GF-D8 (cell line): Measurements from ENCODE around the gene GALNT18.
"Not testable (repeated sequence)": the region's sequence is repeated elsewhere in the genome, so short reads cannot be mapped to it uniquely, and the experiment has no call there.

Source experiments
- DNase-seq: peaks from one replicate; lab custom pipeline; 2025; lab: John Stamatoyannopoulos, UW

GALNT18 gene

GRCh38 chr11:11384829-11385228, 237.0 kb downstream of the GALNT18 start:
- DNase-seq, result no peak

DNA sequence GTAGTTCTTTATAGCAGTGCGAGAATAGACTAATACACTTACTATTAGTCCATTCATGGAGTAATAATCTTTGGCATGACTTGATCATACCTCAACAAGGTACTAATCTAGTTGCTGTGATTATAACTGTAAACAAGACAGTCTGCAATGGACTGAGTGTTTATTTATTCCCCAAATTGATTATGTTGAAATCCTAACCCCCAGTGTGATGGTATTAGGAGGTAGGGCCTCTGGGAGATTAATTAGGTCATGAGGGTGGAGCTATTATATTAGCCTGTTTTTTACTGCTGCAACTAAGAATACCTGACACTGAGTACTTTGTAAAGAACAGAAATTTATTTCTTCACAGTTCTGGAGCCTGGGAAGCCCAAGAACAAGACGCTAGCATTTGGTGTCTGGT, 237.8 kb downstream of the GALNT18 start:
- no peak for DNase-seq

DNA sequence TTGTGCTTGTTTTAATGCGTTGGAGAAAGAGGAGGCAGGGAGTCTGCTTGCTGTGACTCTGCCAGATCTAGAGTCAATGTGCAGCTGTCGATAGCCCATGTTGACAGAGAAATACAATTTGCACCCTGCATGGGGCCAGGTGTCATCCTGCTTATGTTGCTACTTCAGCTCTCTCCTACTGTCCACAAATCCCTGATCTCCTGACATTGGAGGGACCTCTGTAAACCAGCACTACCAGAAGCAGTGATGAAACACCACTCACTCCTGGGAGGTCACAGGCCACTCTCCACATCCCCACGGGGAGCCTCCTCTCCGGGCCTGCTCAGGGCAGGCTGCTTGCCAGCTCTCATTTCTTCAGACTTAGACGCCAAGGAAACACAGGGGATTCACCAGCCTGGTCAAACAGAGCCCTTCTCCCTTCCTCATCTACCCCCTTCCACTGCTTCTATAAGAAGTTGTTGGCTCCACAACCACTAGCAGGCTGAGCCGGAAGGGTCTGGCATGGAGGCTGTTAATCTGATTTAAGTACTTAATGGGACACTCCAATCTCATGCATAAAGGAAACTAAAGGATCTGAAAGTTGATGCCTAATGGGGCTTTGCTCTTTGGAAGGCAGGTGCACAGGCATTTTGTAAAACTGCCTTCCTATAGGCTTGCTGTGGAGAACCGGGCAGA, 238.8 kb downstream of the GALNT18 start:
- no peak for DNase-seq

DNA sequence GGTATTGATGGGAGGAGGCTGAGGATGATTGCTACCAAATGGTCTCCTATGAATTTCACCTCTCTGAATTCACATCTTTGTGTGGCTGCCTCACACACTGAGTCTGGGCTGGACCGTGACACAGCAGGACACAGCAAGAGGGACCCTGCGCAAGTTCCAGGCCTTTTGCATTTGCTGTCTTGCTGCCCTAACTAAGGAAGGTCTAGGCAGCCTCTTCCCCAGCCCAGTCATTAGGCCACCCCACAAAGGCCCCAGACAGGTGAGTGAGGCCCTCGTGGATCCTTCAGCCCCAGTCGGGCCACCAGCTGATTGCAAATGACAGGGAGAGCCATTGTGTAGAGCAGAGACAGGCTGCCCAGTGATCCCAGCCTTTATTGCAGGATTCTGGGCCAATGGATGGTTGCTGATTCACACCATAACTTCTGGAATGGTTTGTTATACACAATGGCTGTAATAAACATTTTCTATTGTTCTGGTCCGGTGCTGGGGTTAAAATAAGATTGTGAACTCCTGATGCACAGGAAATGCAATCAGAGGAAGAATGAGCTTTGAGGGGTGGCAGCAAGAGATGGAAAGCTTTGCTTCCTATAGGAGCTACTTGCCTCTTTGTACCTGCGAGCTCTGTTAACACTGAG, 240.2 kb downstream of the GALNT18 start:
- no peak for DNase-seq

DNA sequence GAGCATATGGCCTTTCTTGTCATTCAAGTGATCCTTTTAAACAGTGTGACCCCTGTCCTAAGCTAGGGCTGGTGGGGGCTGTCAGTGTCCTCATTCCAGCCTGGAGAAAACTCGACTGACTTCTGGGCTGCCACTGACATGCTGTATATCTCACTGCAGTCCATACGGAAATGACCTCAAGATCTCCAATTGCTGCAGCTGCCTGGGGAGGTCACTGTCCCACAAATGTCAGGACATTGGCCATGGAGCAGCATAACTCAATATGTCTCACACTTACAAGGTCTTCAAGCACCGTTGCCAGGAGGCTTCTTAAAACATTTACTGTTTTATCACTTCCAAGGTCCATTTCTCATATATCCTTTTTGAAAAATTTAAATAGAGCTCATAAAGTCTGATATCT, 240.9 kb downstream of the GALNT18 start:
- DNase-seq, result no peak

- no peak for DNase-seq
Measured at GRCh38 chr11:11380340-11380739, 241.5 kb downstream of the GALNT18 start.

GRCh38 chr11:11379661-11380060, 242.1 kb downstream of the GALNT18 start:
- no peak for DNase-seq

DNA sequence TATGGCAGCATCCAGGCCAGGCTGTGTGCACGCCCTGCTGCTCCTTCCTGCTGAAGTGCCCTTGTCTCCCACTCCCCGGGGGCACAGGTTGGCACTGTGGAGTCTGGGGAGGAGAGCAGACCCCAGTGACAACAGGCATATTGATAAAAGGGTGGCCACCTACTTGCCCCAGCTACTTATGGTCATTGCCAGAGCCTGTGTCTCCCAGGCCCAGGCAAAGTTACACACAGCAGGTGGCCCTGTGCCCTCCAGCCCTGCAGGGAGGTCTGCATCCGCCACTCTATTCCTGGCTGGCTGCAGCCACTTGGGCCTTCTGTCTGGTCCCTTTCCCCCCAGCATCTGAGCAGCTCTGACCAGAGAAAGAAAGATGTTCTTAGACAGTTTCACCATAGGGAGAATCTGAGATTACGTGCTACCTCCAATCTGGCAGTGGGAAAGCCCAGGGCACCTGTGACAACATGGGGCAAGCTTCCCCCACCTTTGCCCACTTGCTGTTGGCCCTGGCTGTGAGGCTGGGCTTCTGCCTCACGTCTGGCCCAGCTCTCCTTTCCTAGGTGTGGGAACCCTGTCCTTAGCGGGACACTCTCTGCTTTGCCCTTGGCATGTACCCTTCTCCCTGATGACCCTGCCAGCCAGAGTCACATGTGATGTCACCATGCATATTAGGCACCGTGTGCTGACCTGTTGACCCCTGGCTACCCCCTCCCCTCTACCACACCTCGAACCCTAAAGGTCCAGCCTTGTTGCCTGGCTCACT, 243.4 kb downstream of the GALNT18 start:
- no peak for DNase-seq

GRCh38 chr11:11374358-11375148, 247.3 kb downstream of the GALNT18 start:
- no peak for DNase-seq

GRCh38 chr11:11373934-11374333, 247.9 kb downstream of the GALNT18 start:
- DNase-seq, result no peak

DNA sequence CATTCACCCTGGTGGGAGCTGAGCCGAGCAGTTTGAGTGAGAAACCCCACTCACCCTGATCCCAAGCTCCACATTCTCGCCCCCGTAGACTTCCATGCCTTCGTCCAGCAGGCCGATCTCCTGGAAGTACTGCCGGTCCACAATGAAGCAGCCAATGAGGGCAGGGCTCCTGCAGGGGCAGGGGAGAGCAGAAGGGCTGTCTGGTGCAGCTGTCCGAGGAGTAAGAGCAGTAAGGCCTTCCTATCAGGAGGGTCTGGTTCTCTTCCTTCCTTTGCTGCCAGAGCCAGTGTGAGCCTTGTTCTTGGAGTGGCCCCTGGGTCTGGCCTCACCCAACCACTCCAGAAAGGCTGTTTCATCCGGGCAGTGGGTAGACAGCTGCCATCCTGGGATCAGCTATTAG, 249.3 kb downstream of the GALNT18 start:
- DNase-seq, result no peak

DNA sequence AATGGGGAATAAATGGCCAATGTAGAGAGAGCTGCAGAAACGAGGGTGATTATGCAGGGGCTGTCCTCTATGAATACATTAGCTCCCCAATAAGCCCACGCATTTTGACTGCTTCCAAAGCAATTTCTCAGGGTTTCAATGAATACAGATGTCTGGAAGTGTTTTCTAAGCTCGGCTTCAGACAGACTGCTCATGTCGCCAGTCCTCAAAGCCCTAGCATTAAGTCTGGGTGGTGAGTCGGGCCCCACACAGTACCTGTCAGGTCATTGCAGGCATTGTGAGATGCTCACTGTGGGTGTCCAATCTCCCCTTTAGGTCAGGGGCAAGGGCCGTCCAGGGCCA, 250.9 kb downstream of the GALNT18 start:
- no peak for DNase-seq

GRCh38 chr11:11370255-11370961, 251.4 kb downstream of the GALNT18 start:
- no peak for DNase-seq

DNA sequence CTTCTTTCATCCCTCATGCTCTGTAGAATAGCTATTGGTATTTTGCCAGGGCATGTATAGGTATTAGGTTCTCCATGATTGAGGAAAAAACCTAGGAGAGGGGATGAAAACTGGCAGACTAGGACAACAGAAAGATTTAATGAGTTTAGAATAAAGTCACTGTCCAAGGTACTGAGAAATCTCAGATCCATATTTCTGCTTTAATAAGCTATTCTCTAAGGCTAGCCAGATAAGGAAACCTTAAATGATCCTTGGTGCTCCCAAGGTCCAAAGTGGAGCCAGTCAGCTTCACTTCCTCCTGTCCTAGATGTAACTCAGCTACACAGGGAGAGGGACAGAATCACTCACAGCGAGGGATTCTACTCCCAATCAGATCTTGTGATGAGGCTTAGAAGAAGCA, 255.0 kb downstream of the GALNT18 start:
- DNase-seq, result no peak

GRCh38 chr11:11363674-11364073, 258.1 kb downstream of the GALNT18 start:
- DNase-seq, result no peak

DNA sequence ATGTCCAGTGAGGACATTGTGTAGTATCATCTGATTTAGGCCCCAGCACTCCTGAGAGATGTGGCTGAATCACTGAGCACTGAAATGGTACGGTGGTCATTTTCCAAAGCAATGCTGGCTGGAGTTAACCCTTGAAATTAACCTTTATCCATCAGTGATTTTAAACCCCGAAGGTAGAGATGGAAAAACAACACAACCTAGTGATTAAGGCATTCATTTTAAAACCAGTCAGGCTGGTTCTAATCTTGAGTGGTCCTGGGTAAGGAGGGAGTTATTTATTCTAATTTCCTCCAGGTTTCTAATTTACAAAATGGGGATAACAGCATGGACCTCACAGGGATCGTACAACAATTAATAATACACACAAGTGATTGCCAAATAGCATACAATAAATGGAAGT, 262.2 kb downstream of the GALNT18 start:
- DNase-seq, result no peak

GRCh38 chr11:11356842-11357241, 265.0 kb downstream of the GALNT18 start:
- no peak for DNase-seq

DNA sequence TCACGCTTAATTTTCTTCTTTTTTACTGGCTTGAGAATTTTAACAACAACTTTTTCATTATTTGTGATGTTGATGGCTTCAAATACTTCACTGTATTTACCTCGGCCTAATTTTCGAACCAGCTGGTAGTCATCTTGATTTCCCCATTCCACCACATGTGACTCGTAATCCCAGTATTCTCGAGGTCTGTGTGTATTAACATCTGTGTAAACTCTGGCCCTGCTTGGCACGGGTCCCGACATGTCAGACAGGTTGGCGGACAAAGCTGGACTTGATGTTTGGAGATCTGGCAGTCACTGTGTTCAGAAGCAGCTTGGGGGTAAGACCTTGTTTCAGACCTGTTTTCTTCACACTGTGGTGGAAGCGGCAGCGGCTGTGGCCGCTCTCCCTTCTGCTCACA, 268.9 kb downstream of the GALNT18 start, which contains the start of gene CSNK2A3:
Gene CSNK2A3 (minus strand): TSS at position 373 of the 400 bp plus-strand sequence. CDS start 131 bp downstream, at position 242.
- DNase-seq, result not testable (repeated sequence)

DNA sequence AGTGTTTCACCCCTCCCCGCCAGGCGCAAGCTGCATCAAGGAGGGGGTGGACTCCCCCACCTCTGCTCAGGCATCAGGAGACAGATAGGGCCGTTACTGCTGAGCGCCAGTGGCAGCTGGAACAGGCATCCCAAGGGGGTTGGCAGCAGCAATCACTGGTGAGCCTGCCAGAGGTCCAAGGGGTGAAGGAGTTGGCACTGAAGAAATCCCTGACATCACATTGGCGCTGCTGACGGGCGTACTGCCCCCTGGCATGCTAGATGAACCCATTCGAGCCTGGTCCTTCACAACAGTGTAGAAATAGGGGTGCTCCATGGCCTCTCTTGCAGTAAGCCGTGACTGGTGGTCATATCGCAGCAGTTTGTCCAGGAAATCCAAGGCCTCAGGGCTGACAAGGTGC, 270.0 kb downstream of the GALNT18 start:
- DNase-seq, result not testable (repeated sequence)

GRCh38 chr11:11351042-11351586, 270.7 kb downstream of the GALNT18 start:
- DNase-seq, result no peak

- no peak for DNase-seq
Measured at GRCh38 chr11:11349870-11350337, 271.9 kb downstream of the GALNT18 start.
